Midbrain (tissue), 1 donor: ENCODE measurements around the gene ERBB4.

Source experiments
- DNase-seq: peaks from one replicate; lab custom pipeline; 2025; lab: John Stamatoyannopoulos, UW

Gene ERBB4

GRCh38 chr2:211829725-211830124 lies 708.9 kb downstream of the ERBB4 start:
- no peak for DNase-seq

DNA sequence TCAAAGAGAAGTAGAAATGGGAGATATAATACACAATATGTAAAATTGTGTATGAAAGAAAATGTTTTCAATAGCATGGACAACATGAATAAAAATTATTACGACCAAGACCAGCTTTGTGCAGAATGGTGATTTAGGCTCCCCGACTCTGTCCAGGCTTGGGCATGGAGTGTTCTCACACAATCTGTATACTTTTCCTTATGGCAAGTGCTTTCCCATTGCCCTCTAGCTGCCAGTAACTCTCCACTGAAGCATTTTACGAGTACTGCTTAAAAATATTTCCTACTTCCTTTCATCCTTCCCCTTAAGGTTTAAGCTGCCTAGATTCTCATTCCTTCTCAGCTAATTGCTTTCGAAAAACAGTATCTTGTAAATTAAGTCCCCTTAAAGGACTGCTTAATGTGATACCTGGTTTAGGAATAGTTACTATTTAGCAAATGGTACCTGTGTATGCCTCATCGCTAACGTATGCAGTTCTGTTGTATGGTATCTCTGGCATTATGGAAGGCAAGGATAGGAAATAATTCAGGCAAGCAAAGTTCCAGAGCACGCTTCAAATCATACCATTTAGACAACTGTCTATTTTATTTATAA lies 714.6 kb downstream of the ERBB4 start:
- no peak for DNase-seq

- no peak for DNase-seq
Observed at GRCh38 chr2:211822686-211823335, 715.8 kb downstream of the ERBB4 start.

DNA sequence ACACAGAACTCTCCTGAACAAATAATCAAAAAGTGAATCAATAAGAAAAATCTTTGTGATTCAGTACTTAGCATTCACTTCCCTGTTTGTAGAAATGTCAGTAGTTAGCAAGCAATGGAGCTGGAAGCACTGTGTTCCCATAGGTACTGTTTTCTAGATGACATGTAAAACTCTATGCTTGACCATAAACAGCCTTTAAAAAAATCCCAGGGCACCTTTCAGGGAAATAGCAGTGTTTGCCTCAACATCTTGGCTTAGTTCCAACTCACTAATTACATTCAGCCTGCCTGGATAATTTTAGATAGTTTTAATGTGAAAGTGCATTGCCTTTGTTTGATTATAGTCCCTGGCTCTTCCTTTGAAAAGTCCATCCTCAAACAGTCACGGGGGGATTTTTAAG lies 721.8 kb downstream of the ERBB4 start:
- no peak for DNase-seq

DNA sequence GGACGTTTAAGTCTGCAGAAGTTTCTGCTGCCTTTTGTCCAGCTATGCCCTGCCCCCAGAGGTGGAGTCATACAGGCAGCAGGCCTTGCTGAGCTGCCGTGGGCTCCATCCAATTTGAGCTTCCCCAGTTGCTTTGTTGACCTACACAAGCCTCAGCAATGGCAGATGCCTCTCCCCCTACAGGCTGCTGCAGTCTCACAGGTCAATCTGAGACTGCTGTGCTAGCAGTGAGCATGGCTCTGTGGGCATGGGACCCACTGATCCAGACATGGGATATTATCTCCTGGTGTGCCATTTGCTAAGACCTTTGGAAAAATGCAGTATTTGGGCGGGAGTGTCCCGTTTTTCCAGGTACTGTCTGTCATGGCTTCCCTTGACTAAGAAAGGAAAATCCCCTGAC lies 726.0 kb downstream of the ERBB4 start:
- DNase-seq, result no peak

- DNase-seq, result no peak
Observed at GRCh38 chr2:211802666-211803065, 735.9 kb downstream of the ERBB4 start.

DNA sequence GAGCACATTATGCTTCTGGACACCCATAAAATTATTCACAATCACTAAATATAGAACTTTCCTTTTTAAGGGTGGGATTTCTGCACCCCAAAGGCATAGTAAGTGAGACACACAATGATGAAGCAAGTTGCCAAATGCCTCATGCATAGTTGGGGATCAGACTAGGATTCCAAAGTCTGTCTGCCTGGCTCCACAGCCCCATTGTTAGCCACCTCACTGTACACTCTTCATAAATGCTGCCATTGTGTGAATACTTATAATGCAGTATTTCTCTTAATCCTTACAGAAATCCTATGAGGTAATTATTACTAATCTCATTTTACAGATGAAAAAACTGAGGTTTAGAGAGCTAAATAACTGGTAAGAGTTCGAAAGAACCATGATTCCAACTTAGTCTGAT lies 738.6 kb downstream of the ERBB4 start:
- DNase-seq, result peak; percentile 20

GRCh38 chr2:211798868-211799267 lies 739.7 kb downstream of the ERBB4 start:
- no peak for DNase-seq

DNA sequence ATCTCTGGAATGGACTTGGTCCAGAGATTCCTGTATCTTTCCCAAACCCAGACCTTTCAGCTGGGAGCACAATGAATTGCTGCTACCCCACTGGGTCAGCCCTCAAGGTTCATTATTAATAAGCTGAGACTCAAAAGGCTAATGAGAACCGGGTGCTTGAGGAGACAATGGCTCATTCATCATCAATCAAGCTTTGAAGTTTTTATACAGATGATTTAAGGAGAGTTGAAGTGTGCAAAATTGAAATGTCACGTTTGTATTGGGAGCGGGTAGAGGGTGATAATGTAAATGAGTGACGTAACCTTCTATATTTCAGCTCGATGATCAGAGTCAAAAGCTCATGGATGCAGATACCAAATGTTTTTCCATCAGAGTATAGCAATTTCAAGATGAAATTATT lies 744.9 kb downstream of the ERBB4 start:
- no peak for DNase-seq

GRCh38 chr2:211789982-211790381 lies 748.6 kb downstream of the ERBB4 start:
- no peak for DNase-seq

GRCh38 chr2:211766689-211767088 lies 771.9 kb downstream of the ERBB4 start:
- no peak for DNase-seq

- no peak for DNase-seq
Observed at GRCh38 chr2:211762479-211762878, 776.1 kb downstream of the ERBB4 start.

DNA sequence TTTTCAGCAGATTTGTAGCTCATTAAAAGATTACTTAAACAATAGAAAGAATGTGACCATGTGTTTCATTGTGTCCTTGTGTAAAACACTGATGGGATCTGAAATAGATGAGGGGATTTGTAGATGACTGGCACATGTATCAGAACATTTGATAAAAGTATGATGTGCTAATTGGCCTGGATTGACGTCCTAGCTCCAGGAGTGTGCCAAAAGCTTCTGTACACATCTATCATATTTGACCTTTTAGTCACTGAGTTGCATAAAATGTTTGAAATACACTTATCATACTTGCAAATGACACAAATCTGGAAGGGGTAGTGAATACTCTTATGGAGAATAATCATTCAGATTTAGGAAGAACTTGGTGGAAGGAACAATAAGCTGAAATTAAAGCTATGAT lies 778.5 kb downstream of the ERBB4 start:
- DNase-seq, result no peak

- DNase-seq, result no peak
Observed at GRCh38 chr2:211756266-211756665, 782.3 kb downstream of the ERBB4 start.

DNA sequence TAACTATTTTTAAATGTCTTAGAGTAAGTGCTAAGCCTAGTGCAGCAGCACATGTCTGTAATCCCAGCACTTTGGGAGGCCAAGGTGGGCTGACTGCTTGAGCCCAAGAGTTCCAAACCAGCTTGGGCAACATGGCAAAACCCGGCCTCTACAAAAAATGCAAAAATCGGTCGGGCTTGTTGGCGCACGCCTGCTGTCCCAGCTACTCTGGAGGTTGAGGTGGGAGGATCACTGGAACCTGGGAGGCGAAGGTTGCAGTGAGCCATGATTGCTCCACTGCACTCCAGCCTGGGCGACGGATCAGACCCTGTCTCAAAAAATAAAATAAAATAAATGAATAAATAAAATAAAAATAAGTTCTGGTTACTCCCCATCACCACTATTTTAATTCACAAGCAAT lies 783.4 kb downstream of the ERBB4 start:
- no peak for DNase-seq

DNA sequence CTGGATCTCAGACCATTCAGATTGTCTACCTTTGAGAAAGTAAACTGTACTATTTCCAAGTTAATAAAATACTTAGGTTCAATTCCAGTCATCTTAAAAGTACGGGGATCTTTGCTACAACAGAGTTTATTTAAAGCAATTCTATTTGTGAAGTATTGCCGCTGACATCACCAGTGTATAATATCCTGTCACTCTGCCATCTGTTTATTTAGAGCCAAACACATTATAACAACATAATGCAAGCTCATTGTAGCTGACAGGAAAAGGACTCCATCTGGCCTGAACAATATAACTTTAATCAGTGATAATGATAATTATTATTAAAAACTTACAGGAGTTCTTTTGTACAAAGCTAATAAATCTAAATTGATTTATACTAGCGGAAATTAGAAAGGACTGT lies 786.8 kb downstream of the ERBB4 start:
- DNase-seq, result no peak

- DNase-seq, result no peak
Observed at GRCh38 chr2:211748339-211748738, 790.3 kb downstream of the ERBB4 start.

DNA sequence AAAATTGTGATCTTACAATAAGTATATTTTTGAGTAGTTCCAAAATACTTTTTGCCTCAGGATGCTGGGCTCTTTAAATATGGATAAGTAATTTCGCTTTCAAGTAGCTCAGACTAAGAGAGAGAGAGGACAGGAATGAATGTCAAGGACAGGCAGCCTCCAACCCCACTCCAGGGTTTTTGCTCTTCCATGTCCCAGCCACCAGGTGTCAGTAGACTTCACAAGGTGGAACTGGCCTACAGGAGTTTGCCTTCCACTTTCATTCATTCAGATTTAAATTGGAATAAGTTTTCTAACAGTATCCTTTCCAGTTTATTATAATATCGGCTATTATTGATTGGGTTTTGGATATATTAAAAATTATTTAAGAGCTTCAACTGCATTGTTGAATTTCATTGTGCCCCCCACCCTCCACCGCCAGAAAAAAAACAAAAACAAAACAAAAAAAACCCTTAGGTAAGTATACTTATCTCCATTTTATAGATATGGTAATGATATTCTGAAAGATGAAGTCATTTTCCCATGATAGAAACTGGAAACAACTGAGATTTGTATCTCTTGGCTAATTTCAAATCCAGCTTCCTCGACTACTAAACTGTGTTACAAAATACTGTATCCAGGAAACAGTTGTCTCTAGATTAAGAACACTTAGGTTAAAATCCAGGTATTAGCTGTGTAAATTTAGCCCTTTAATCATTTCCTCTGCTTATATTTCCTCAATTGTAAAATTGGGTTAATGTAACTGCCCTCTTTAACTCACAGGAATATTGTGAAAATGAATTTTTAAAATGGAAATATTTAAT lies 793.1 kb downstream of the ERBB4 start:
- DNase-seq, result peak; percentile 54

DNA sequence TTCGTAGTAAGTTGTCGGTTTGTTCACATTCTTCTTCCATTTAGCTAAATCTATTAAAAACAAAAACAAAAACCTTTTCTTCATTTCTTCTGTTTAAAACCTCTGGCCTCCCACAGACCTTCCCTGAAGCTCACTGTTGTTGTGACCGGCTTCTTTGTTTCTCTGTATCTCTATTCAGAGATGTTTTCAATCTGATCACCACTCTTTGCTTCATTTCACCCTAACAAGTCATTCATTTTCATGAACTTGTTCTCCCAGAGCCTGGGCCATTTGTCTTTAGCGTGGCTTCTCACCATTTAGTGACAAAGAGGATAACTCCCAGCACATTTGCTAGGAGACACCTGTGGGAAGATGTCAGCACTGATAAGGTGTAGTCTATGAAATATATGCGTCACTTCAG lies 794.2 kb downstream of the ERBB4 start:
- peak; percentile 19 for DNase-seq

DNA sequence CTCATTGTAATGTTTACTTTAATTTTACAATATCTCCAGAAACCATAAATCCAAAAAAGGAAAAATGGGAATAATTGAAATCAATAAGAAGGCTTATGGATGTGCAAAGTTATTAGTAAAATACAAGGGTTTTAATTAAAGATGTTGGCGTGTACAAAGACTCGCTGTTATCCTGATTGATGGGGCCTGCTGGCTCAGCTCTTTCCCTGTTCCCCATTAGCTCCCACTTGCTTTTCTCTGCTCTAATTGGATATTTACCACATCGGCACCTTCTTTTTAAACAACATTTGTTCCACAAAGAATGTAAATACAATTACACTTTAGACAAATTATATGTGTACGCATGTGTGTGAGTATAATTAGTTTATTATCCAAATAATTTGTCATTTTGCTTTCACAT lies 796.6 kb downstream of the ERBB4 start:
- no peak for DNase-seq

DNA sequence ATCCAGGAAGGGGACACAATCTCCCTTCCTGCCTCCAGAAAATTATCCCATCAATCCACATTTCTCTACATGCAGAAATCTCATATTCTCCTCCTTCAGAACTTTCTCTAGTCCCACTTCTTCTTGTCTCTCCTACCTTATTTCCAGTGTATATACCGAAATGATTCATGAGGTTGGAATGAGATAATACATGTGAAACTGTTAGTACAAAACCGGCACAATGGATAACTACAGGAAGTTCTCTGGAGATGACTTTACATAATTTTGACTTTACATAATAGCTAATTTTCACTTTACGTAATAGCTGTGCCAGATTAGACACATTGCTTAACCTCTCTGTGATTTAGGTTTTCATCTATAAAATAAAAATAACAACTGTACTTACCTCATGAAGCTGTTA lies 801.3 kb downstream of the ERBB4 start:
- no peak for DNase-seq

- DNase-seq, result peak; percentile 37
Observed at GRCh38 chr2:211730215-211730614, 808.4 kb downstream of the ERBB4 start.

- DNase-seq, result no peak
Observed at GRCh38 chr2:211729433-211729832, 809.2 kb downstream of the ERBB4 start.
